Thyroid gland (tissue), 4 donors: ENCODE data around the gene TMEM132C. TPM values are rescaled to one million over a fixed set of nuclear protein-coding genes. Genes with fewer than 3 reads are reported as not detected.

Experiments used
- DNase-seq, 2 donors: peaks; one replicate each; pipeline ENCODE4 v3.0.0-alpha.2; 2019
- H3K27ac ChIP-seq, 3 donors: fragments of 200-600 bp; sonication (generic); 1 replicate in 2 of 3; 2 replicates in 1 of 3; pipeline ENCODE4 v1.5.1; 2016 to 2019; ENCODE audit warnings: mild to moderate bottlenecking in 1 of 3, moderate library complexity in 1 of 3
- H3K27me3 ChIP-seq: fragments of 200-600 bp; sonication (generic); one replicate; pipeline ENCODE4 v1.5.1; 2019
- H3K36me3 ChIP-seq, 2 donors: fragments of 200-600 bp; sonication (generic); one replicate each; pipeline ENCODE4 v1.5.1; 2016 to 2019
- H3K4me1 ChIP-seq, 2 donors: fragments of 200-600 bp; sonication (generic); one replicate each; pipeline ENCODE4 v1.5.1; 2017 to 2019
- H3K4me3 ChIP-seq, 3 donors: fragments of 200-600 bp; sonication (generic); replicated peaks in 1 of 3; 1 replicate in 2 of 3; 2 replicates in 1 of 3; pipeline ENCODE4 v1.5.1; 2016; ENCODE audit warnings: mild to moderate bottlenecking in 1 of 3
- H3K9me3 ChIP-seq: fragments of 200-600 bp; sonication (generic); one replicate; pipeline ENCODE4 v1.5.1; 2017
- POLR2A ChIP-seq, 2 donors: fragments of 450-650 bp; IDR thresholded peaks; one replicate each; pipeline ENCODE4 v1.6.1; 2017; ENCODE audit warnings: antibody characterized with exemption in 2 of 2, mild to moderate bottlenecking in 2 of 2, moderate library complexity in 1 of 2
- WGBS, 2 donors: methylation state at CpG; one replicate each; pipeline ENCODE4 v1.1.5; 2017; 5-methylcytosine and 5-hydroxymethylcytosine counted together
- intact Hi-C: fragments of 100-400 bp; cut with DNase I; formaldehyde crosslinking; loops from one replicate; pipeline ENCODE4 v1.15.1; 2023
- total RNA-seq, 4 donors: library from RNA; depleted of rRNA; stranded (reverse); fragments of >200 nt; gene quantifications; one replicate each; pipeline ENCODE4 v1.2.3, GENCODE V29; 2016
- TF ChIP-seq, protein P1 (sequence below), 6 experiments: fragments of 200-600 bp in 3 of 6; fragments of 450-650 bp in 3 of 6; sonication (generic) in 3 of 6; IDR thresholded peaks; one replicate each; pipeline ENCODE4 v1.5.1; 2016 to 2019; ENCODE audit warnings: antibody characterized with exemption in 6 of 6, mild to moderate bottlenecking in 2 of 6, inconsistent platforms in 1 of 6, moderate library complexity in 1 of 6

TMEM132C gene
- total RNA-seq, 4 donors from 2014 or later = 0.27 to 2.5 (median 1.0) TPM

- H3K27me3 ChIP-seq = no peaks in the 10 kb centered on the region
- H3K9me3 ChIP-seq = no peaks in the 10 kb centered on the region
- H3K27ac ChIP-seq = no peak overlapping the region
- 7 to 11% methylated on average over 10 of the region's 10 CpGs for WGBS, 2 donors
- no peaks in the 10 kb centered on the region for H3K36me3 ChIP-seq
- no peak for TF ChIP-seq POLR2A (IDR thresholded peaks at IDR 0.05)
- TF ChIP-seq, protein P1, sequence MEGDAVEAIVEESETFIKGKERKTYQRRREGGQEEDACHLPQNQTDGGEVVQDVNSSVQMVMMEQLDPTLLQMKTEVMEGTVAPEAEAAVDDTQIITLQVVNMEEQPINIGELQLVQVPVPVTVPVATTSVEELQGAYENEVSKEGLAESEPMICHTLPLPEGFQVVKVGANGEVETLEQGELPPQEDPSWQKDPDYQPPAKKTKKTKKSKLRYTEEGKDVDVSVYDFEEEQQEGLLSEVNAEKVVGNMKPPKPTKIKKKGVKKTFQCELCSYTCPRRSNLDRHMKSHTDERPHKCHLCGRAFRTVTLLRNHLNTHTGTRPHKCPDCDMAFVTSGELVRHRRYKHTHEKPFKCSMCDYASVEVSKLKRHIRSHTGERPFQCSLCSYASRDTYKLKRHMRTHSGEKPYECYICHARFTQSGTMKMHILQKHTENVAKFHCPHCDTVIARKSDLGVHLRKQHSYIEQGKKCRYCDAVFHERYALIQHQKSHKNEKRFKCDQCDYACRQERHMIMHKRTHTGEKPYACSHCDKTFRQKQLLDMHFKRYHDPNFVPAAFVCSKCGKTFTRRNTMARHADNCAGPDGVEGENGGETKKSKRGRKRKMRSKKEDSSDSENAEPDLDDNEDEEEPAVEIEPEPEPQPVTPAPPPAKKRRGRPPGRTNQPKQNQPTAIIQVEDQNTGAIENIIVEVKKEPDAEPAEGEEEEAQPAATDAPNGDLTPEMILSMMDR (IDR thresholded peaks at IDR 0.05) = no peak
- intact Hi-C loops = no loop called here
- no peak for DNase-seq
- H3K4me3 ChIP-seq = no peak overlapping the region
- H3K4me1 ChIP-seq = no peaks in the 10 kb centered on the region
Observed at GRCh38 chr12:128337431-128338170, 70.6 kb downstream of the TMEM132C start.

DNA sequence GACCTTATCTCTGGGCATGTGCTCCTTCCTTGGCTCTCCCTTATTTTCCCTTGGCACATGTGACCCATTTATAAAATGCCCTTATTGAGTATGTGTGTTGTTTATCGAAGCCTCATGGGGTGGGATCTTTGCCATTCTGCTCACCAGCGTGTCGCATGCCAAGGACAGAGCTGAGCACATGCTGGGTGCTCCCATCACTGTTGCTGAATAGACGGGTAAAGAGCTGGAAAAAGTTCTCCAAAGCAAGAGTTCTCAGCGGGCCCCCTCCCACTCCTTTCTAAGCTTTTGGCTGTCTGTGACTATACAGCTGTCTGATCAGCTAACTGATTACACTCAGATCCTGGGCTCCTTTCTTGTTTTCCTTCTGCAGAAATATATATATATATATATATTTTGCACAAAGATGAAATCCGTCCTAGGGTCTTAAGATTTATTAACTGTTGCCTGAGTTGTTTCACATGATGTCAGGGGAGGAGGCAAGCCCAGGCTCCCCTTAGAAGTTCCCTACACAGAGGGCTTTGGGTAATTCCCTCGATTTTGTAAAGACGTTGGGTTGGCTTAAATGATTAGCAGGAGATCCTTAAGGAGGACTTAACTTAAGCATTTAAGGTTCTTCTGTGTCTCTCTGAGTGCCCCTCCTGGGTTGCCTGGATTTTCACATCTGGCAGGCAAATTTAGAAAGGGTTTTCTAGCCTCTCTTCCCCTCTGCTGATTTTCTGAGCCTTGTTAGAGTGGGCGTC is 71.6 kb downstream of the TMEM132C start:
- no peaks in the 10 kb centered on the region for H3K27me3 ChIP-seq
- no peak overlapping the region for H3K4me3 ChIP-seq
- H3K4me1 ChIP-seq = no peaks in the 10 kb centered on the region
- TF ChIP-seq POLR2A (IDR thresholded peaks at IDR 0.05) = no peak
- TF ChIP-seq, protein P1 (IDR thresholded peaks at IDR 0.05) = no peak
- intact Hi-C loops = no loop called here
- no peaks in the 10 kb centered on the region for H3K36me3 ChIP-seq
- no peaks in the 10 kb centered on the region for H3K9me3 ChIP-seq
- no peak overlapping the region for H3K27ac ChIP-seq
- 10 to 12% methylated on average over 8 to 9 of the region's 9 CpGs for WGBS, 2 donors
- no peak for DNase-seq

GRCh38 chr12:128339126-128339520 is 72.2 kb downstream of the TMEM132C start:
- 12 to 14% methylated on average over 1 to 6 of the region's 6 CpGs for WGBS, 2 donors
- no peaks in the 10 kb centered on the region for H3K9me3 ChIP-seq
- TF ChIP-seq POLR2A (IDR thresholded peaks at IDR 0.05) = no peak
- TF ChIP-seq, protein P1 (IDR thresholded peaks at IDR 0.05) = no peak
- no peaks in the 10 kb centered on the region for H3K36me3 ChIP-seq
- H3K4me3 ChIP-seq = no peak overlapping the region
- intact Hi-C loops = no loop called here
- no peaks in the 10 kb centered on the region for H3K27me3 ChIP-seq
- H3K27ac ChIP-seq = no peak overlapping the region
- H3K4me1 ChIP-seq = no peaks in the 10 kb centered on the region
- DNase-seq = no peak

GRCh38 chr12:128339631-128340030 is 72.7 kb downstream of the TMEM132C start:
- Histone ChIP-seq H3K27me3 (no peaks in the 10 kb centered on the region), H3K9me3 (no peaks in the 10 kb centered on the region), H3K4me3 (no peak overlapping the region), H3K27ac (no peak overlapping the region), H3K4me1 (no peaks in the 10 kb centered on the region), H3K36me3 (no peaks in the 10 kb centered on the region)
- TF ChIP-seq, protein P1 (IDR thresholded peaks at IDR 0.05) = no peak
- no peak for TF ChIP-seq POLR2A (IDR thresholded peaks at IDR 0.05)
- WGBS, 2 donors = 48 to 67% methylated on average over 1 of the region's 1 CpG
- intact Hi-C loops = no loop called here
- no peak for DNase-seq

- H3K9me3 ChIP-seq = no peaks in the 10 kb centered on the region
- DNase-seq = no peak
- intact Hi-C loops = no loop called here
- H3K4me3 ChIP-seq = no peak overlapping the region
- no peaks in the 10 kb centered on the region for H3K4me1 ChIP-seq
- no peak for TF ChIP-seq POLR2A (IDR thresholded peaks at IDR 0.05)
- TF ChIP-seq, protein P1 (IDR thresholded peaks at IDR 0.05) = no peak
- no peaks in the 10 kb centered on the region for H3K36me3 ChIP-seq
- H3K27me3 ChIP-seq = no peaks in the 10 kb centered on the region
- no peak overlapping the region for H3K27ac ChIP-seq
- WGBS, 2 donors = 22 to 29% methylated on average over 12 of the region's 12 CpGs
Observed at GRCh38 chr12:128353301-128353700, 86.3 kb downstream of the TMEM132C start.
